Panc1 (cell line): Measurements from ENCODE around the gene AIMP2. TPM values are rescaled to one million over a fixed set of nuclear protein-coding genes. Genes with fewer than 3 reads are reported as not detected.

Source experiments
- ATAC-seq: fragments of 200-7000 bp; cut with Tn5 transposase; 2 replicates; pipeline ENCODE4 v1.9.1; 2020; ENCODE audit warnings: mild to moderate bottlenecking, moderate library complexity
- BruUV-seq: library from RNA; stranded (reverse); fragments of 400-500 nt; replicated peaks from 2 replicates; lab custom pipeline; 2021; lab: Mats Ljungman, UMichigan
- CTCF ChIA-PET: fragments of 300-600 bp; sonication (Branson Sonifier 250); formaldehyde crosslinking; loops from one replicate; lab custom pipeline; 2022; ENCODE audit warnings: antibody characterized with exemption; lab: Charles Lee
- POLR2A ChIA-PET: fragments of 300-600 bp; sonication (Branson Sonifier 250); formaldehyde crosslinking; loops from one replicate; lab custom pipeline; 2022; ENCODE audit warnings: antibody characterized with exemption; lab: Charles Lee
- DNase-seq: peaks from one replicate; pipeline ENCODE4 v3.0.0-alpha.2; 2010; ENCODE audit warnings: low read depth, low spot score
- H3K27ac ChIP-seq: 2 replicates; pipeline ENCODE4 v1.5.1; 2011; ENCODE audit warnings: mild to moderate bottlenecking, low read length, inconsistent platforms
- H3K27me3 ChIP-seq: fragments of 200-500 bp; sonication (Bioruptor generic); 2 replicates; pipeline ENCODE4 v1.6.0; 2014; ENCODE audit warnings: low read length, inconsistent platforms; ENCODE audit not compliant: control insufficient read depth, insufficient read depth
- H3K36me3 ChIP-seq: fragments of 200-500 bp; sonication (Bioruptor generic); 2 replicates; pipeline ENCODE4 v1.5.1; 2014; ENCODE audit warnings: inconsistent platforms, mild to moderate bottlenecking, low read length, moderate library complexity; ENCODE audit not compliant: control insufficient read depth, insufficient read depth
- H3K4me1 ChIP-seq: 2 replicates; pipeline ENCODE4 v1.5.1; 2011; ENCODE audit warnings: inconsistent platforms, mild to moderate bottlenecking, low read length, moderate library complexity; ENCODE audit not compliant: control insufficient read depth, insufficient read depth
- H3K4me3 ChIP-seq, 2 experiments: 2 replicates each; pipeline ENCODE4 v1.5.1; 2011 to 2012; ENCODE audit warnings: low read depth in 2 of 2, low read length in 2 of 2, mild to moderate bottlenecking in 2 of 2, inconsistent platforms in 1 of 2, moderate library complexity in 1 of 2
- H3K9me3 ChIP-seq: fragments of 200-500 bp; sonication (Bioruptor generic); 2 replicates; pipeline ENCODE4 v1.5.1; 2014; ENCODE audit warnings: low read depth, mild to moderate bottlenecking, inconsistent platforms, low read length, moderate library complexity; ENCODE audit not compliant: control insufficient read depth, insufficient read depth
- CTCF ChIP-seq: fragments of 450-650 bp; IDR thresholded peaks from 2 replicates; pipeline ENCODE4 v1.5.1; 2017; ENCODE audit warnings: mild to moderate bottlenecking
- POLR2AphosphoS5 ChIP-seq: IDR thresholded peaks from 2 replicates; pipeline ENCODE4 v1.6.1; 2012; ENCODE audit warnings: mild to moderate bottlenecking, low read depth, low read length, moderate library complexity
- REST ChIP-seq, 2 experiments: IDR thresholded peaks; 2 replicates each; pipeline ENCODE4 v1.6.1; 2011 to 2012; ENCODE audit warnings: low read depth in 2 of 2, control low read depth in 1 of 2, low read length in 1 of 2, mild to moderate bottlenecking in 1 of 2, moderate library complexity in 1 of 2; ENCODE audit not compliant: insufficient read depth in 1 of 2
- SIN3A ChIP-seq: IDR thresholded peaks from 2 replicates; pipeline ENCODE4 v1.6.1; 2012; ENCODE audit warnings: low read depth, mild to moderate bottlenecking, low read length, moderate library complexity, borderline replicate concordance; ENCODE audit not compliant: insufficient read depth
- TCF7L2 ChIP-seq: IDR thresholded peaks from 2 replicates; pipeline ENCODE4 v1.6.1; 2011; ENCODE audit warnings: mild to moderate bottlenecking, low read depth, low read length, inconsistent platforms
- in situ Hi-C: cut with HindIII; loops from 2 replicates; pipeline ENCODE4 v1.10.0; 2016; ENCODE audit warnings: low sequenced_read_pairs, low pct_unique_long_range_greater_than_20kb
- intact Hi-C: fragments of 100-400 bp; cut with micrococcal nuclease; formaldehyde crosslinking; loops from one replicate; pipeline ENCODE4 v1.10.0; 2022; ENCODE audit not compliant: unreplicated experiment
- total RNA-seq: library from RNA; stranded (reverse); gene quantifications from one replicate; pipeline ENCODE4 v1.2.1, GENCODE V29; 2021; ENCODE audit not compliant: unreplicated experiment

The AIMP2 gene
- total RNA-seq, 1 experiment from 2014 or later: 126 TPM

GRCh38 chr7:6028563-6028962, 19.5 kb downstream of the AIMP2 start:
- TF ChIP-seq REST (IDR thresholded peaks at IDR 0.05; ENCODE audit: insufficient read depth in 1 of 2, low read depth in 2 of 2, low read length in 1 of 2): no peak
- TF ChIP-seq POLR2AphosphoS5: no peak
- no peak for TF ChIP-seq CTCF
- no peak for TF ChIP-seq SIN3A
- no peak for TF ChIP-seq TCF7L2
- ChIA-PET POLR2A (no interaction called here), CTCF (no interaction called here)
- intact Hi-C loops (no loop called here), in situ Hi-C loops (loop anchor here (5.0 kb wide), 1 partner anchor 89 kb away; no protein-coding TSS in a partner anchor)
- Histone ChIP-seq H3K36me3 (peaks cover 14% of the 10 kb centered on the region), H3K27ac (no peak overlapping the region), H3K4me1 (no peaks in the 10 kb centered on the region), H3K4me3 (no peak overlapping the region), H3K9me3 (no peaks in the 10 kb centered on the region), H3K27me3 (no peaks in the 10 kb centered on the region)
- DNase-seq (no peak), ATAC-seq (no peak)
- no TSS peak for BruUV-seq

GRCh38 chr7:6030988-6031387, 21.9 kb downstream of the AIMP2 start, which contains the start of gene ANKRD61:
Gene ANKRD61 (plus strand): TSS chr7:6031376. CDS start chr7:6031376, 0 bp downstream.
- DNase-seq (no peak), ATAC-seq (no peak)
- in situ Hi-C loops (no loop called here), intact Hi-C loops (no loop called here)
- TF ChIP-seq SIN3A (no peak), POLR2AphosphoS5 (no peak), CTCF (no peak), TCF7L2 (no peak), REST (IDR thresholded peaks at IDR 0.05; ENCODE audit: insufficient read depth in 1 of 2, low read depth in 2 of 2, low read length in 1 of 2) (no peak)
- H3K36me3 ChIP-seq: peaks cover 13% of the 10 kb centered on the region
- no TSS peak for BruUV-seq
- no peaks in the 10 kb centered on the region for H3K9me3 ChIP-seq
- H3K27ac ChIP-seq: no peak within 1 kb of the TSS
- CTCF ChIA-PET: no interaction called here
- no peaks in the 10 kb centered on the region for H3K27me3 ChIP-seq
- no peaks in the 10 kb centered on the region for H3K4me1 ChIP-seq
- H3K4me3 ChIP-seq: no peak within 1 kb of the TSS
- POLR2A ChIA-PET: no interaction called here
